HL-60 (cell line): Measurements from ENCODE around the gene UBE2U.

ENCODE experiments used
- DNase-seq, 2 experiments: peaks; one replicate each; pipeline ENCODE4 v3.0.0-alpha.2; 2010 to 2020; ENCODE audit warnings: low read depth in 1 of 2, low spot score in 1 of 2
- H3K27ac ChIP-seq: fragments of 250-450 bp; sonication (Bioruptor Pico); replicated peaks from 2 replicates; pipeline ENCODE4 v1.5.1; 2020; ENCODE audit warnings: mild to moderate bottlenecking, moderate library complexity
- H3K27me3 ChIP-seq: fragments of 250-450 bp; sonication (Bioruptor Pico); 2 replicates; pipeline ENCODE4 v1.5.1; 2021; ENCODE audit warnings: mild to moderate bottlenecking, moderate library complexity; ENCODE audit not compliant: insufficient read depth, poor library complexity, severe bottlenecking
- H3K4me3 ChIP-seq: replicated peaks from 2 replicates; pipeline ENCODE4 v1.5.1; 2011; ENCODE audit warnings: mild to moderate bottlenecking, control low read depth, low read length; ENCODE audit not compliant: insufficient read depth
- CTCF ChIP-seq: IDR thresholded peaks from one replicate; pipeline ENCODE4 v1.5.1; 2011; ENCODE audit warnings: low read length, control low read depth, inconsistent platforms; ENCODE audit not compliant: insufficient read depth
- GABPA ChIP-seq: IDR thresholded peaks from 2 replicates; pipeline ENCODE4 v1.6.1; 2012; ENCODE audit warnings: low read depth
- POLR2AphosphoS5 ChIP-seq: IDR thresholded peaks from 2 replicates; pipeline ENCODE4 v1.6.1; 2012; ENCODE audit warnings: low read depth
- REST ChIP-seq: IDR thresholded peaks from 2 replicates; pipeline ENCODE4 v1.6.1; 2012; ENCODE audit warnings: low read depth; ENCODE audit not compliant: insufficient replicate concordance
- SPI1 ChIP-seq: IDR thresholded peaks from 2 replicates; pipeline ENCODE4 v1.6.1; 2012; ENCODE audit warnings: low read depth, mild to moderate bottlenecking, borderline replicate concordance

UBE2U gene

GRCh38 chr1:64304823-64305222 is 101.4 kb downstream of the UBE2U start:
- Histone ChIP-seq H3K27ac (no peak overlapping the region), H3K27me3 (no peaks in the 10 kb centered on the region), H3K4me3 (no peak overlapping the region)
- no peak for DNase-seq
- TF ChIP-seq CTCF (no peak), REST (no peak), SPI1 (no peak), POLR2AphosphoS5 (no peak)

- Histone ChIP-seq H3K4me3 (no peak overlapping the region), H3K27ac (no peak overlapping the region), H3K27me3 (no peaks in the 10 kb centered on the region)
- TF ChIP-seq POLR2AphosphoS5, result no peak
- no peak for DNase-seq
These were observed 105.4 kb downstream of the UBE2U start for GRCh38 chr1:64308866-64309265.

- TF ChIP-seq POLR2AphosphoS5, result no peak
- no peak for TF ChIP-seq GABPA
- no peak for TF ChIP-seq REST
- no peak for TF ChIP-seq CTCF
- TF ChIP-seq SPI1, result no peak
- Histone ChIP-seq H3K27me3 (no peaks in the 10 kb centered on the region), H3K27ac (no peak overlapping the region), H3K4me3 (no peak overlapping the region)
- DNase-seq, result no peak
These were observed 106.0 kb downstream of the UBE2U start for GRCh38 chr1:64309431-64309831.

GRCh38 chr1:64310760-64311159 is 107.3 kb downstream of the UBE2U start:
- Histone ChIP-seq H3K4me3 (no peak overlapping the region), H3K27ac (no peak overlapping the region), H3K27me3 (no peaks in the 10 kb centered on the region)
- DNase-seq, result no peak
- TF ChIP-seq POLR2AphosphoS5 (no peak), CTCF (no peak), GABPA (no peak), REST (no peak), SPI1 (no peak)
